Measurements from ENCODE around the gene KLHL30.
A peak's percentile ranks its signal among the peaks of the same experiment; 100 is the strongest.
"Not testable (repeated sequence)": the region's sequence is repeated elsewhere in the genome, so short reads cannot be mapped to it uniquely, and the experiment has no call there.

KLHL30 gene

DNA sequence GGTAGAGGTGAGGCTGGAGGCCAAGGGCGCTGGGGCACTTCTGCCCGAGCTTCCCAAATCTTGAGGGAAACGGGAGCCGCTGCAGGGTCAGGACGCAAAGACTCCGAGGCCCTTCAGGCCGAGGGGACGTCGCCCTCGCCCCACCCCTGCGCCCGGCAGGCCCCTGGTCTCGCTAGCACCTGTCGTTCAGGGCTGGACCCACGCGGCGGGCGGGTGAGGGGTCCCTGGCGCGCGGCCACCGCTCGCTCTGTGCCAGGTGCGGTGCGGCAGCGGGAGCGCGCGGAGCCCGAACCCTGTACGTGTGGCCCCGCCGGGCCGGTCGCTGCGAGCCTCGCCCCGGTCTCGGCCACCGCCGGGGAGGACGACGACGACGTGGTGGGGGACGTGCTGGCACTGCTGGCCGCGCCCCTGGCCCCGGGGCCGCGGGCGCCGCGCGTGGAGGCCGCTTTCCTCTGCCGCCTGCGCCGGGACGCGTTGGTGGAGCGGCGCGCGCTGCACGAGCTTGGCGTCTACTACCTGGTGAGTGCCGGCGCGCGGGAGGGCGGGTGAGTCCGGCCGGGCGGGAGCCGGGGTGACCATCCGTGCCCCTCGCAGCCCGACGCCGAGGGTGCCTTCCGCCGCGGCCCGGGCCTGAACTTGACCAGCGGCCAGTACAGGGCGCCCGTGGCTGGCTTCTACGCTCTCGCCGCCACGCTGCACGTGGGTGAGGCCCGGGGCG is 25.2 kb downstream of the KLHL30 start:
- no peak for DNase-seq

DNA sequence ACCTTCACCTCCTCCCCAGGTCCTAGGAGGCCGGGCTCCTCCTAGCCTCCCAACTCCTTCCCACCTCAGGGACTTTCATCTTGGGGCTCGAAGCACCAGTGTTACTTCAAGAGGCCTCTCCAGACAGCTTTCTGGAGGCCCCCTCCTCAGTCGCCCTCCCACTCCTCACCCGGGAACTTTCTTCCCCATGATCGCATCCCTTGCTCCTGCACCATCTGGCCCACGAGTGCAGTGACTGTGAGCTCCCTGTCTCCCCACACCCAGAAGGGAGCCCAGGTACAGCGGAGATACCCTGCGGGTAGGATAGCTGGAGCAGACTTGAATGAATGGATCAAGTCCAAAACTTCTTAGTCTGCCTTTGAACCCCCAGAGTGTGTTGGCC is 26.4 kb downstream of the KLHL30 start:
- peak; percentile 13 for DNase-seq

DNA sequence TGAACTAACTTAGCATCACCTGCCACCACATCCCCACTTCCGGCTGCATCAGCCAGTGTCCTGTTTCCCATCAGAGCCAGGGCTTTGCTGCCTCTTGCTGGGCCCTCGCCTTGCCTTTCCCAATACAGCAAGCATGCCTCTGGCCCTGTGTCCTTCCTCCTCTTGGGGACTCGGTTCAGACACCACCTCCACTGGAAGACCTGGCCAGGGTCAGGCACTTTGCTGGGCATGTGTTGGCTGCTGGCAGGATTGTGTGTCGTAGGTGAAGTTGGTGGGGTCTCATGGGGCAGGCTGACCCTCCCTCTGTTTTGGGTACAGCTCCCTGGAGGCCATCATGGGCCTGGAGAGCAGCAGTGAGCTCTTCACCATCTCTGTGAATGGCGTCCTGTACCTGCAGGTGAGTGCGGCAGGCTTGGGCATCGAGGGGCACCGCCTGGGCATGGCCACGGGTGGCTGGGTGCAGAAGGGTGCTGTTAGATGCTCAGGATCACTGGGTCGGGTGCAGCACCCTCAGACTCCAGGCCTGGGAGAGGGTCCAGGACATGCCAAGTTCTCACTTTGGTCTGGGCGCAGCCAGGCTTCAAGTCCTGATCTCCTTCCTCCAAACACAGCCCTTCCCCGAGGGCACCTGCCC is 26.9 kb downstream of the KLHL30 start:
- DNase-seq = peak; percentile 12

DNA sequence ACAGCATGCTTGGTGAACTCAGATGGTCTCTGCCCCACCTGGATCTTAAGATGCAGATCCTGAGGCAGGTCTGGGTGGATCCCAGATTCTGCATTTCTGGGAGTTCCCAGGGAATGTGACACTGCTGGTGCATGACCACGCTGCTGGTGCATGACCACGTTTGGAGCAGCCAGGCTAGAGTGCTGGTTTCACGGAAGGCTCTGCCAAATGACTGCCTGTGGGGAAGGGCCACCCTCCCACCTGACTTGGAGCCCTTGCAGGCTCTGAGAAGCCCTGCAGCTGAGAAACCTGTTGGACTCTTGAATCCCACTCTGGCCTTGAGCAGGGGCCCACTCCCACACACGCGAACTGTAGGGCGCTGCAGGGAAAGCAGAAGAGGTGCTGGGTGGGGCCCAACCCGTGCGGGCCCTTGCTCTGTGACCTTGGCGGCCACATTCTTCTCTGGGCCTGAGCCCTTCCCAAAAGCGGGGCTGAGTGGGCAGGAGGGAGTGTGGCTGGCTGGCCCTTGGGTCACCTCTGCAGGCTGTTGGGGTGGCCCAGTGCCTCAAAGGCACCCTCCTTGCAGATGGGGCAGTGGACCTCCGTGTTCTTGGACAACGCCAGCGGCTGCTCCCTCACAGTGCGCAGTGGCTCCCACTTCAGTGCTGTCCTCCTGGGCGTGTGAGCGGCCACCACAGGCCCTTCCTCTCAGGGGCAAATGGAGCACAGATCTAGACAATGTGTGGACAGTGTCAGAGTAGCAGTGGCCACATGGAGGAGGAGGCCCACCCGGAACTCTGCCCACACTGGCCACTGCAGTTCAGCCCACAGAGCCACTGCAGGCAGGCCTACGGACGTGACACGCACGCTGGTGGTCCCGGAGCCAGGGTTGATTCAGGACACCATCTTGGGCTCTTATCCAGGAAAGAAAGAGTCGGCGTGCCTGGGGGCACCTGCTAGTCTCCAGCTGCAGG is 28.2 kb downstream of the KLHL30 start:
- DNase-seq = peak; percentile 14

DNA sequence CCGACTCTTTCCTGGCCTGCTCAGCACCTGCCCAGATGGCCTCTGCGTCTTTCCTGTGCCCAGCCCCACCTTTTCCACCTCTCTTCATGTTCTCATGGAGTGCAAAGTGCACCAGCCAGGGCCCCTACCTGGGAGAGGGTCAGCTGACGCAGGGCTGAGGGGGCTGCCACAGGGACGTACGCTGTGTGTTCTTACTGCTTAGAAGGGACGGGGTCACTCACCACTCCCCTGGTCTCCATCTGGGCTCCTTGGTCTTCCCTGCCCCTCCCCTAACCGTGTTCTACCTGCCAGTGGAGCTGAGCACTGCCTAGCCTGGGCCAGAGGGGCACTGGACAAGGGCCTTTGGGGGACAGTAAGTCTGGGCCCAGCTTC is 28.9 kb downstream of the KLHL30 start:
- no peak for DNase-seq

DNA sequence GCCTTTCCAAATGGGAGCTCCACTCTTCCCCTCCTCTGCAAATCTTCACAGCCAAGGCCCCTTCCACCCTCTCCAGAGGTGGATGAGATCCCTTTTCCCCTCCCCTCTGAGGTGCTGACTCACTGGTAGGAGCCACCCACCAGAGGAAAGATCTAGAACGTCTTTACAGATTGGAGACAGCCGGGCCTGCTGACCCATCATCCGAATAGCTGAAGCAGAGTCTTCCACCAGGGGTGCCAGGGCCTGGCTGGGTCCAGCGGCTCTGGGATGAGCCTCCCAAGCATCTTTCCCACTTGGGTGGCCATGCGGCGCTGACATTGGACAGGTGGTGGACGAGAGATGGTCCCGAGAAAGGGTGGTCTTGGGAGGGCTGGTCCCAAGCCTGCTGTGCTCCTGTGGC is 29.3 kb downstream of the KLHL30 start:
- no peak for DNase-seq

DNA sequence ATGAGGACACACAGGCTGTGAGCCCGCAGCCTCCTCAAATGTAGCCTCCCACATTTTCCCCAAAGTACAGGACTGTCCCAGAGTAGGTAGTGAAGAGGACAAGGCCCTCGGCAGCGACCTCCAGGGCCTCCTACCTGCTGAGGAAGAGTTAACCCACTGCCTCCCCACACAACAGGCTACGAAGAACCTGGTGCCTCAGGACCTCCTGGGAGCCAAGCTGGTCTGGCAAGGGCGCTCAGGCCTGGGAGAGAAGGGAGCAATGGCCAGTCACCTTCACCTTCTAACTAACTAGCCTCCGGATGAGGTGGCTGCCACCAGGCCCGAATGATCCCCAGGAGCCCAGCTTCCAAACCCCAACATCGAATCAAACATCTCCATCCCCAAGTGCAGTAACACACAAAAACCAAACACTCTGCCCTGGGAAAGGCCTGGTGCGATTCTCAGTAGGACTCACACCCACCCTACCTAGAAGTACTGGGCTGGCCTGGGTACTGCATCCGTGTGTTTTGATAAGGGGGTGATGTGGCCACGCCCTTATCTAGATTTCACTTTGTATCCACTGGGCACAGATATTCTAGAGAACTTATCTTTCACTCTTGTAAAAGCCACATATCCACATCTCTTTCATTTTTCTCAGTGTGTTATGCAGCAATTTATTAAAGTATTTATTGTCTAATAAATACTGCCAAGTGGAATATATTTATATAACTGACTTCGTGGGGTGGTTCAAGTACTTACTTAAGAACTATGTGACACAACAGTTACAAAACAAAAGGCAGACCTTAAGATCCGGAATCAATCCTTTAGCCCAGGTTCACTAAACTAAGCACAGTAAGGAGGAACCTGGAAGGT is 30.0 kb downstream of the KLHL30 start:
- no peak for DNase-seq

DNA sequence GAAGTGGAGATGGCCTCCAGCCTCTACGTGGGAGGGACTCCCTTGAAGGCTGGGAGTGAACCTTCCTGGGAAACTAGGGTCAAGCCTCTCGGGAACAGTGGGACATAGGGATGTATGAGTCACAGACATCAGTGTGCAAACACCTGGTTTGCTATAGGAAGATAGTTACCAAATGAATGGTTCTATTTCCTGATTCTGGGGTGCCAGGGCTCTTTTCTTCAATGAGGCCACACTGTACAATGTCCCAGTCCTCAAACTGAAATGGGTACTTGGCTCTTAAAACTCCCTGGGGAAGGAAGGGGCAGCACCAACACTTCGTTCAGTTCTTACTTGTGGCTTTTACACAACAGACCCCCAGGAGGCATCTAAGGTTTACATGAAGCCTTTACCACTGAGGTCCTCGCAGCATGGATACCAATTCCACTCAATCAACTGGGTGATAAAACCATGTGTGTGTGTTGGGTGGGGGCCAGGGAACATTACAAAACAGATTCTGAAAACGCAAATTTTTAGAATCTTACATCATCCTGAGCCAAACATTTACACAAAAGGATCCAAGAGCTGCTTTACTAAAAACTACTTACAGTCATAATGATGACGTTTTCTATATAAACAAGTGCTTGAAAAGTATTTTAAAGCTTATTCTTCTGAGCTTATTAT is 30.7 kb downstream of the KLHL30 start:
- DNase-seq = no peak

DNA sequence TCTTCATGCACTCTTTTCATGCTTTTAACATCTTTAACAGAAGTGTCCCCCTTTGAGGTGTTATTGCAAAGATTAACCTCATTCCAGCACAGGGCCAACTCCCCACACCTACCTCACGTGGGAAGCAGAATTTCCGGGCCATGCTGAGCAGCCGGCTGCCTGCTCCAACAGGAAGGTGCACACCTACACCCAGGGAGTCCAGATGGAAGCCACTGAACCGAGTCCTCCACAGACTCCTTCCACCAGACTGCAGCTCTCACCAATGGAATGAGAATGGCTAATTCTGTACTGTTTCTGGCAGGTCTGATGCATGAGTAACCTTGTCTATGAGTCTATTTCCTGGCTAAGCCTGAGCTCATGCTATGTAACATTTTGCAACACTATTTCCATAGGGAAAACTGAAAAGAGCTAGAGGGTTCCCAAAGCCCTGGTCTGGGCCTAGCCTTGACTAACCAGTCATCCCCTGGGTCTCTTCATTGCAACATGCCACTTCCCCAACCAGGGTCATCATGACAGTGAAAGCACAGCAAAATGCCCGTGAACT is 31.3 kb downstream of the KLHL30 start:
- no peak for DNase-seq

DNA sequence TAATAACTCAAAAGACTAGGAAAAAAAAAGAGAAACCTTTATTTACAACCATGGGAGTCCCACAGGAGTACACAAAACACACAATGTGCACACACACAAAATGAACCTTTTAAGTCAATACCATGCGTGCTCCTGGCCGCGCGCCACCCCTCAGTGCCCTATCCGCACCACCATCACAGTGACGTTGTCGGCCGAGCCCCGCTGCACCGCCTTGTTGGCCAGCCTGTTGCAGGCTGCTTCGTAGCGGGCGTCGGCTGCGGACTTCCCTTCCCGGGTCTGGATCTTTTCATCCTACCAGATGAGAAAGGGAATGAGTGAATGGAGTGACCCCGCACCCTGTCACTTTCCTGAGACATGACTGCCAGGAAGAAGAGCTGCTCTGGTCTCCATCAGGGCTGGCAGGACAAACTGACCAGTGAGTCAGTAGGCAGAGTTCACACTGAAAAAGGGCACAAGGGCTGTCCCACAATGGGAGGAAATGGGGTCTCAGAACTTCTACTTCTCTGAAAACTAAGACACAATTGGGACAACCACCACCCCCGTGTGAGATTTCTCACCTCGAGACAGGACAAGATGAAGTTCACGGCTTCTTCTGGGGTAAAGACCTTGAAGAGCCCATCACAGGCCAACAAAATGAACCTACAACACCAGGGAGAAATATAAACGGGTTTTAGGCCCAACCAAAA is 32.1 kb downstream of the KLHL30 start:
- DNase-seq = no peak

DNA sequence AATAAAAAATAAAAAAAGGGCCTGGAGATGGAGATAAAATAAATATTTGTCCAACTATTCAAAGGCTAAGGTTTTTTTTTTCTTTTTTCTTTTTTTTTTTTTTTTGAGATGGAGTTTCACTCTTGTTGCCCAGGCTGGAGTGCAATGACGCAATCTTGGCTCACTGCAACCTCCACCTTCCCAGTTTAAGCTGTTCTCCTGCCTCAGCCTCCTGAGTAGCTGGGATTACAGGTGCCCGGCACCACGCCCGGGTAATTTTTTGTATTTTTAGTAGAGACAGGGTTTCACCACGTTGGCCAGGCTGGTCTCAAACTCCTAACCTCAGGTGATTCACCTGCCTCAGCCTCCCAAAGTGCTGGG is 32.6 kb downstream of the KLHL30 start:
- not testable (repeated sequence) for DNase-seq

DNA sequence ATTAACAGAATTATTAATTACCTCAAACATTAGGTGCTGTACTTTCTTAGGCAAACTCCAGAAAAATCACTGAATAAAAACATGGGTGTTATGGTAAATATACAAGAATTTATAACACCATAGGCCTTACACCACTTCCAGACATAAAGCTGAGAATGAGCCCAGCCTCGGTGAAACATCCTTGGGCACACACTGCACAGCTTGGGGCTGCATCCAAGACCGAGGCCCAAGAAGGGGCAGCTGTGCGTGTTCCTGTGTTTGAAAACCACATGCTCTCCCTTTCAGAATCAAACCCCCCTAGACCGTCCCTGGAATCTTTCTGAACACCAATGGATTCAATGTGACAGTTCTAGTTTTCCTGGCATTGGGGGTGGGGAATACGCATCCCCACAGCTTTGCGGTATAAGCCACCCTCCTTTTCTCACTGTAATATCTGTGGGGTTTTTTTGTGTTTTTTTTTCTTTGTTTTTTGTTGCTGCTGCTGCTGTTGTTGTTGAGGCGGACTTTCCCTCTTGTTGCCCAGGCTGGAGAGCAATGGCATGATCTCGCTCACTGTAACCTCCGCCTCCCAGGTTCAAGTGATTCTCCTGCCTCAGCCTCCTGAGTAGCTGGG is 33.2 kb downstream of the KLHL30 start:
- DNase-seq = no peak

DNA sequence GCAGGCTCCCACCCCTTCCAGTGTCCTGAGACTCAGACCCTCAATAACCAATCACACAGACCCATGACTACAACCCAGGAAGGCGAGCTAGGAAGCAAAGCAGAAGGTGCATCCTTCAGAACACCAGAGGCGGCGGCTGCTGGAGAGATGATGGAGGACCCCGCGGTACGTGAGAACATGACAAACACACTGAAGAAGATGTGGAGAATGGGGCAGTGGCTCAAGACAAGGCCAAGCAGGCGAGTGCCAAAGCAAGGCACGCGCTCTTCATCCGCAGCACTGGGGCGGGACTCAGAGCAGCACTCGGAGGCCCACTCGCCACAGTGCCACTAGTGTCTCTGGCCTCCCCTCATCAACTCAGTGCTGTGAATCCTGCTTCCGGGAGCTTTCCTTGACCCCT is 34.0 kb downstream of the KLHL30 start:
- no peak for DNase-seq

DNA sequence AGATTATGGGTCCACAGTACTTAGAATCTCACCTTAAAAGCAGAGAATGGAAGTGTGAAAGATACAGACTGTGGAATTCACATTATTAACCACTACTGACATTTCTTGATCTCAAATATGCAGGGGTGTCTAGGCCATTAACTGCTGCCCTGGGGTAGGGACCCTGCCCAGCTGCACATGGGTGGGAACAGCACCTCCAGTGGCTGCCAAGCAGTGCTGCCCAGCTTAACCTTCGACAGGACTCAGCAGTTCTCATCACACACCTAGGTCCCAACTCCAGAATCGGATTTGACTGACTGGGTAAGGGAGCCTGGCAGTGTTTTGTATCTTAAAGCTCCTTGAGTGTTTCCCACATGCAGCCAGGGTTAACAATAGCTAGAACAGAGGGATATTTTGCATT is 35.2 kb downstream of the KLHL30 start:
- no peak for DNase-seq

DNA sequence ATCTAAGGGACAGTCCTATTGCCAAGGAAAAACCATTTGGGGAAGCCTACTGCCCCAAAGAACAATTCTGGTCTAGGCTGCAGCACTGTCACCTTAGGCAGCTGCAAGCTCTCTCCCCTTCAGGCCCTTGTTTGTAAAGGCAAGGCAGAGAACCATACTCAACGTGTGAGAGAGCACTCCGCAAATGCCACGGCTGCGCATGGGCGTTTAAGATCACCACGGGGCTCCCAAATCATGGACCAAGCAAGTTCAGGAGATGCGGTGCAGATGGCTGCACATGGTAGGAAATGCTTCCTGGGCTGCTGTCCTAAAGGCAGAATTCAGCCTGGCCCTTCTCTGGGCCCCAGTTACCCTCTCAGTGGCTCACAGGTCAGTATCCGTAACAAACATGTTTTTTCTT is 35.8 kb downstream of the KLHL30 start:
- no peak for DNase-seq

DNA sequence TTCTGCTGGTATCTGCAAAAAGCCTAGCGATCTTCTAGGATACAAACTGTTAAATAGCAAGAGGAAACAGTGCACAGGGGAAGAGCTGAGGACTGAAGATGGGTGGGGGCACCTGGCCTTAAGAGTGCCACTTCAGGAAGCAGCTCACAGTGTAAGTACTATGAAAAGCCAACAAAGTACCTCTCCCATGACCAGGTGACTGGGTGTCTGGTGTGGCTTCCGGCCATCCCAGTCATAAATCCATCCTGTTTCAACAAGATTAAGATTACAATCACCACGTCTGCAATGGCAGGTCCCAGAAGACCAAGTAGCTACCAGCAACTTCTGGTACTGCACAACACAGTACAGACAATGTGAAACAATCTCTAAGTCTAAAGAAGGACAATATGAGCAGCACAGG is 36.2 kb downstream of the KLHL30 start:
- DNase-seq = no peak

DNA sequence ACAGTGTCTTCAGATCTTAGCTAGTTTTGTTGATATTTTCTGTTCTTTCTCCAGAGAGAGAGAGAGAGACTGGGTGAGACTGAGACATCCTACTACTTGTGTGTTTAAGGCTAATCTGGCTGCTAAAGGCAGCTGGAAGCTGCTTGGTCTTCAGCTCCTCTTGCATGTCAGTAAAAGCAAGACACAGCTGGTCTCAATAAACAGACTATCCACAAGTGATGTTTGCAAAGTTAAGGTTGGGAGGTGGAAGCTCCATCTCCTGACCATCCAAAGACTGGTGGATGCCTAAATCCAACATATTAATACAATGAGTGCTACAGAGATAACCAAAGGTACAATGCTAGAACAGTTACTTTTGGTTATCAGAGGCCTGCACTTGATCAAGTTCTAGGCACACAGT is 38.1 kb downstream of the KLHL30 start:
- DNase-seq = no peak

DNA sequence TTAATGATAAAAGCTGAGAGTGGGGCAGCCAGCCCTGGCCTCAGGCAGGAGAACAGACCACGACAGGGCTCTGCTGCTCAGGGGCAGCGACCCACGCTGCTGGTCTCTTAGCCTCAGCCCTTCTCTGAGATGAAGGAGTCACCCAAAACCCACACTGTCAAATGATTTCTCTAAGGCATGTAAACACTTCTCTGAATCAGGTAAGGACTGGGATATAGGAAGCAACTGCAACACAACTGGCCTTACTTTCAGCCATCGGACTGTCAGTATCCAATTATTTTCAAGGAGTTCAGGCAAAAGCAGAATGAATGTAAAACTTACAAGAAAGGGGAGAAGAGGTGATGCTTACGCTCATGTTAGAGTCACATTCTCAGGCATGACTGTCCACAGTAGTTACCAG is 42.1 kb downstream of the KLHL30 start:
- DNase-seq = no peak

DNA sequence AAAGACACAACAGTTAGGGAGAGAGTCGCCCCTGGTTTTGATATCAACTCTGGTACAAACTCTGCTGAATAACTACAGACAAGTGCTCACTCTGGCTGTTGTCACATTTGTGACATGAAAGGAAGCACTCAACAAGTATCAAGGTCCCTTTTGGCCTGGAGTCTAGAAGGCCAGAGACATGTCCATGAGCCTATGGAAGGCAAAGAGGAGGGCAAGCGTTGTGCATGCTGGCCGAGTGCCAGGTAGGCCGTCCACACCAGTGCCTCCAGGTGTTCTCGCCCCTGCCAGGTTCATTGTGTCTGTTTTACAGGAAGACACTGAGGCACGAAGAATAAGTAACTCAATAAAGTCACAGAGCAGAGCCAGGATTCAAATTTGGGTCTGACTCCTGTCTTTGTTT is 43.9 kb downstream of the KLHL30 start:
- DNase-seq = no peak

DNA sequence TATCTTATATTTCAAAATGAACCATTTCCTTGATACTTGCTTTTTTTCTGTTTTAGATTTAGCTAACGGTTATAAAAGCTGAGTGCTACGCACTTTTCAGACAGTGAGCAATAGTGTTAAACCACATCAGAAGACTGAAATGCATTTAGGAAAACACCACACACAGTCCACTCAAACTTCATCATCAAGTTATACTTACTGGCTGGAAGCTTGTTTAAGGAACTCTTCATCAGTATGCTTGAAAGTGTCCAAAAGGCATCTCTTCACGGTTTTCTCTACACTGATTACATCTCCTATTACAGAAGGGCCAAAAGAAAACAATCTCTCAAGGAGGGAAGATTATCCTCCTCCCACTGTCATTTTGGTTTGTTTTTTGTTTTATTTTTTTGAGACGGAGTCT is 45.4 kb downstream of the KLHL30 start:
- DNase-seq = no peak

Data from activated CD8-positive, alpha-beta memory T cell treated with anti-CD3 and anti-CD28 coated beads, Interleukin-2, amount 50 U/mL, for 4 hours (primary cell).